HCT116 (cell line): ENCODE data around the gene NAXE. TPM values are rescaled to one million over a fixed set of nuclear protein-coding genes. Genes with fewer than 3 reads are reported as not detected.
A peak's percentile ranks its signal among the peaks of the same experiment; 100 is the strongest.

ENCODE experiments used
- ATAC-seq: fragments of 200-7000 bp; cut with Tn5 transposase; 2 replicates; pipeline ENCODE4 v1.9.1; 2020; ENCODE audit warnings: mild to moderate bottlenecking, moderate library complexity
- BruUV-seq: library from RNA; stranded (reverse); fragments of 400-500 nt; replicated peaks from 2 replicates; lab custom pipeline; 2021; lab: Mats Ljungman, UMichigan
- CTCF ChIA-PET: fragments of 300-600 bp; sonication (Branson Sonifier 250); formaldehyde crosslinking; loops from one replicate; lab custom pipeline; 2021; ENCODE audit warnings: antibody characterized with exemption; lab: Charles Lee
- POLR2A ChIA-PET: fragments of 300-600, 350-600 bp; sonication (Branson Sonifier 250); formaldehyde crosslinking; loops from one replicate; lab custom pipeline; 2021; ENCODE audit warnings: antibody characterized with exemption; lab: Charles Lee
- RAD21 ChIA-PET, 2 experiments: fragments of 300-600 bp; sonication (Branson Sonifier 250); formaldehyde crosslinking; loops; one replicate each; lab custom pipeline; 2023; ENCODE audit warnings: low total read pairs in 2 of 2; ENCODE audit not compliant: uncharacterized antibody in 2 of 2, unreplicated experiment in 2 of 2, low non-redundant PET in 1 of 2; lab: Charles Lee
- DNase-seq: peaks from one replicate; pipeline ENCODE4 v3.0.0-alpha.2; 2010; ENCODE audit warnings: low read depth, low spot score
- H2AFZ ChIP-seq: fragments of 200-600 bp; shearing (Covaris generic), sonication (generic); 2 replicates; pipeline ENCODE4 v1.6.1; 2017; ENCODE audit warnings: low read depth, mixed run types, mixed read lengths, antibody characterized with exemption, low read length; ENCODE audit not compliant: poor library complexity, severe bottlenecking
- H3K27ac ChIP-seq: 2 replicates; pipeline ENCODE4 v1.5.1; 2012; ENCODE audit warnings: low read depth, low read length
- H3K27me3 ChIP-seq: fragments of 200-600 bp; sonication (generic); 2 replicates; pipeline ENCODE4 v1.6.1; 2016; ENCODE audit warnings: mixed run types, low read length, mixed read lengths; ENCODE audit not compliant: insufficient read depth
- H3K36me3 ChIP-seq, 2 experiments: fragments of 200-500 bp in 1 of 2; fragments of 200-600 bp in 1 of 2; sonication (Bioruptor generic) in 1 of 2; sonication (generic) in 1 of 2; 2 replicates each; pipeline versions ENCODE4 v1.5.1 to v1.6.1; 2014 to 2016; ENCODE audit warnings: low read length in 2 of 2, inconsistent platforms in 1 of 2, mixed read lengths in 1 of 2, mixed run types in 1 of 2; ENCODE audit not compliant: insufficient read depth in 2 of 2, control insufficient read depth in 1 of 2
- H3K4me1 ChIP-seq, 2 experiments: fragments of 200-600 bp in 1 of 2; sonication (generic) in 1 of 2; 2 replicates each; pipeline versions ENCODE4 v1.5.1 to v1.6.1; 2012 to 2017; ENCODE audit warnings: low read length in 2 of 2, inconsistent platforms in 1 of 2, mild to moderate bottlenecking in 1 of 2, mixed read lengths in 1 of 2, mixed run types in 1 of 2, moderate library complexity in 1 of 2; ENCODE audit not compliant: insufficient read depth in 2 of 2, control insufficient read depth in 1 of 2
- H3K4me2 ChIP-seq: fragments of 200-600 bp; sonication (generic); 2 replicates; pipeline ENCODE4 v1.6.1; 2017; ENCODE audit warnings: mixed run types, low read length, mixed read lengths
- H3K4me3 ChIP-seq, 2 experiments: fragments of 200-600 bp in 1 of 2; sonication (generic) in 1 of 2; replicated peaks in 1 of 2; 2 replicates each; pipeline ENCODE4 v1.5.1; 2011 to 2016; ENCODE audit warnings: low read length in 2 of 2, control low read depth in 1 of 2, low read depth in 1 of 2, mild to moderate bottlenecking in 1 of 2, mixed read lengths in 1 of 2, mixed run types in 1 of 2
- H3K79me2 ChIP-seq: fragments of 200-600 bp; sonication (generic); 2 replicates; pipeline ENCODE4 v1.6.1; 2017; ENCODE audit warnings: mild to moderate bottlenecking, mixed run types, low read length, moderate library complexity, mixed read lengths; ENCODE audit not compliant: insufficient read depth
- H3K9ac ChIP-seq: fragments of 200-600 bp; sonication (generic); 2 replicates; pipeline ENCODE4 v1.6.1; 2016; ENCODE audit warnings: low read length, mixed read lengths
- H3K9me2 ChIP-seq: fragments of 200-600 bp; sonication (generic), shearing (Covaris generic); 2 replicates; pipeline ENCODE4 v1.6.1; 2017; ENCODE audit warnings: mixed run types, mild to moderate bottlenecking, moderate library complexity; ENCODE audit not compliant: insufficient read depth
- H3K9me3 ChIP-seq, 2 experiments: fragments of 200-500 bp in 1 of 2; fragments of 200-600 bp in 1 of 2; sonication (Bioruptor generic) in 1 of 2; sonication (generic) in 1 of 2; 2 replicates each; pipeline ENCODE4 v1.6.1; 2014 to 2017; ENCODE audit warnings: low read length in 2 of 2, mixed read lengths in 2 of 2, inconsistent platforms in 1 of 2, low read depth in 1 of 2, mild to moderate bottlenecking in 1 of 2, mixed run types in 1 of 2, moderate library complexity in 1 of 2; ENCODE audit not compliant: control insufficient read depth in 1 of 2, insufficient read depth in 1 of 2
- H4K20me1 ChIP-seq: fragments of 200-600 bp; sonication (generic), shearing (Covaris generic); 2 replicates; pipeline ENCODE4 v1.6.1; 2017; ENCODE audit warnings: mixed run types, mild to moderate bottlenecking, moderate library complexity; ENCODE audit not compliant: insufficient read depth
- CBX3 ChIP-seq: IDR thresholded peaks from 2 replicates; pipeline ENCODE4 v1.6.1; 2012; ENCODE audit warnings: low read depth
- CTCF ChIP-seq, 3 experiments: fragments of 200-600 bp in 1 of 3; sonication (generic) in 1 of 3; IDR thresholded peaks in 2 of 3; conservative IDR thresholded peaks in 1 of 3; 2 replicates each; pipeline ENCODE4 v1.5.1; 2012 to 2017; ENCODE audit warnings: low read depth in 2 of 3, low read length in 2 of 3, antibody characterized with exemption in 1 of 3, borderline replicate concordance in 1 of 3, control low read depth in 1 of 3, mild to moderate bottlenecking in 1 of 3, mixed read lengths in 1 of 3, mixed run types in 1 of 3, moderate library complexity in 1 of 3; ENCODE audit not compliant: insufficient read depth in 1 of 3
- POLR2A ChIP-seq: IDR thresholded peaks from 2 replicates; pipeline ENCODE4 v1.7.0; 2011; ENCODE audit warnings: borderline replicate concordance; ENCODE audit not compliant: insufficient read depth, insufficient read length; ENCODE audit errors: extremely low read depth
- RAD21 ChIP-seq: IDR thresholded peaks from 2 replicates; pipeline ENCODE4 v1.6.1; 2012; ENCODE audit warnings: low read depth, mild to moderate bottlenecking
- intact Hi-C: fragments of 100-400 bp; cut with micrococcal nuclease; formaldehyde crosslinking; loops from 2 replicates; pipeline ENCODE4 v1.10.0; 2022
- total RNA-seq: library from RNA; stranded (reverse); gene quantifications from one replicate; pipeline ENCODE4 v1.2.1, GENCODE V29; 2021; ENCODE audit not compliant: unreplicated experiment

NAXE gene
- total RNA-seq, 1 experiment from 2014 or later, result 139 TPM

- no TSS peak for BruUV-seq
- H3K4me3 ChIP-seq, result no peak within 1 kb of the TSS
- CTCF ChIA-PET, result interaction anchor here (0.6 to 2.0 kb wide), 6 partner anchors 8 to 271 kb away, joined by 3 to 13 read pairs (median 4); partner anchors contain the start of genes NAXE and NES
- H3K79me2 ChIP-seq, result no peaks in the 10 kb centered on the region
- H3K27me3 ChIP-seq, result no peaks in the 10 kb centered on the region
- intact Hi-C loops, result no loop called here
- H3K4me2 ChIP-seq, result no peak within 1 kb of the TSS
- DNase-seq, result no peak
- POLR2A ChIA-PET, result interaction anchor here (0.8 kb wide), 1 partner anchor 17 kb away, joined by 3 read pairs; no protein-coding TSS in a partner anchor
- H3K9me3 ChIP-seq, result no peaks in the 10 kb centered on the region
- RAD21 ChIA-PET, result no interaction called here
- no peak within 1 kb of the TSS for H3K9ac ChIP-seq
- peaks cover 8 to 11% of the 10 kb centered on the region in 2 experiments for H3K4me1 ChIP-seq
- no peak within 1 kb of the TSS for H2AFZ ChIP-seq
- ATAC-seq, result peak; percentile 84
- no peaks in the 10 kb centered on the region for H4K20me1 ChIP-seq
- TF ChIP-seq POLR2A (no peak), CBX3 (no peak), CTCF (IDR thresholded peaks at IDR 0.05 in 2 of 3, conservative IDR thresholded peaks at IDR 0.05 in 1 of 3; ENCODE audit: borderline replicate concordance in 1 of 3, insufficient read depth in 1 of 3, low read depth in 2 of 3, low read length in 2 of 3) (peak; percentile 22 to 80 (median 61); a peak in 5 of 6 replicates), RAD21 (peak; percentile 35)
- H3K9me2 ChIP-seq, result no peaks in the 10 kb centered on the region
- no peak within 1 kb of the TSS for H3K27ac ChIP-seq
- H3K36me3 ChIP-seq, result no peaks in the 10 kb centered on the region
Measured at GRCh38 chr1:156618853-156619581, 27.4 kb downstream of the NAXE start, which contains the start of gene HAPLN2. Gene HAPLN2 (plus strand): TSS chr1:156619415. CDS start chr1:156623491, 4,076 bp downstream.

- no peaks in the 10 kb centered on the region for H3K9me2 ChIP-seq
- no peak overlapping the region for H3K9ac ChIP-seq
- H3K4me1 ChIP-seq, result peaks cover 8 to 11% of the 10 kb centered on the region in 2 experiments
- DNase-seq (no peak), ATAC-seq (no peak)
- H3K27me3 ChIP-seq, result no peaks in the 10 kb centered on the region
- ChIA-PET POLR2A (interaction anchor here (0.8 kb wide), 1 partner anchor 17 kb away, joined by 3 read pairs; no protein-coding TSS in a partner anchor), CTCF (interaction anchor here (0.6 to 2.0 kb wide), 6 partner anchors 8 to 271 kb away, joined by 3 to 13 read pairs (median 4); partner anchors contain the start of genes NAXE and NES), RAD21 (no interaction called here)
- H4K20me1 ChIP-seq, result no peaks in the 10 kb centered on the region
- no peak overlapping the region for H3K27ac ChIP-seq
- no peak for TF ChIP-seq CBX3
- no peaks in the 10 kb centered on the region for H3K36me3 ChIP-seq
- no peak overlapping the region for H3K4me3 ChIP-seq
- no TSS peak for BruUV-seq
- H3K79me2 ChIP-seq, result no peaks in the 10 kb centered on the region
- H2AFZ ChIP-seq, result no peak overlapping the region
- H3K9me3 ChIP-seq, result no peaks in the 10 kb centered on the region
- intact Hi-C loops, result no loop called here
- no peak overlapping the region for H3K4me2 ChIP-seq
Measured at GRCh38 chr1:156619582-156619955, 28.0 kb downstream of the NAXE start.
